Sigmoid colon (tissue), 4 donors: ENCODE data around the gene ANO3.

Experiments used
- EP300 ChIP-seq, 4 donors: sonication (generic); formaldehyde crosslinking; IDR thresholded peaks; one replicate each; pipeline ENCODE4 v1.6.1; 2017; ENCODE audit warnings: antibody characterized with exemption in 4 of 4
- POLR2A ChIP-seq, 2 donors: fragments of 450-650 bp; IDR thresholded peaks; one replicate each; pipeline ENCODE4 v1.6.1; 2016; ENCODE audit warnings: antibody characterized with exemption in 2 of 2, mild to moderate bottlenecking in 2 of 2, moderate library complexity in 2 of 2
- POLR2AphosphoS5 ChIP-seq, 4 donors: sonication (generic); formaldehyde crosslinking; IDR thresholded peaks; one replicate each; pipeline ENCODE4 v1.6.1; 2017; ENCODE audit warnings: antibody characterized with exemption in 4 of 4
- TF ChIP-seq, protein P1 (sequence below), 4 experiments: fragments of 450-650 bp in 3 of 4; fragments of 200-600 bp in 1 of 4; IDR thresholded peaks; one replicate each; pipeline ENCODE4 v1.5.1; 2016 to 2019; ENCODE audit warnings: antibody characterized with exemption in 4 of 4, mild to moderate bottlenecking in 3 of 4, moderate library complexity in 2 of 4

DNA sequence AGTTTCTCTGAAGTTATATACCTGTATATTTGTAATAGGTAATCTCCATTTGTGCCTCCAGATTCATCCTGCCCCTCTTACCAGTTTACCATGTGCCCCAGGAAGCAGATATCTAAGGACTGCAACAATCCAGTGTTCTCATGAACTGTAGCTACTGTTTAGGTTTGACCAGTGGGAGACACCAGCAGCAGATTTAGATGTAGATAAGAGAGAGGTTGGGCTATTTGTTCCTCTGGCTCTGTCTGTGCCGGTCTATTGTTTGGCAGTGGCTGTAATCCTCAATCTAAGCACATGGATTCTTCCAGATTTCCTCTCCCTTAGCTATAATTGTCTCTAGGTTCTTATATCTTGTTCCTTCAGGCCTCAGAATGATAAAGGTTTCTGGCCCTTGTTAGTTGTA, 88.4 kb downstream of the ANO3 start:
- no peak for TF ChIP-seq POLR2AphosphoS5 (IDR thresholded peaks at IDR 0.05)
- TF ChIP-seq, protein P1, sequence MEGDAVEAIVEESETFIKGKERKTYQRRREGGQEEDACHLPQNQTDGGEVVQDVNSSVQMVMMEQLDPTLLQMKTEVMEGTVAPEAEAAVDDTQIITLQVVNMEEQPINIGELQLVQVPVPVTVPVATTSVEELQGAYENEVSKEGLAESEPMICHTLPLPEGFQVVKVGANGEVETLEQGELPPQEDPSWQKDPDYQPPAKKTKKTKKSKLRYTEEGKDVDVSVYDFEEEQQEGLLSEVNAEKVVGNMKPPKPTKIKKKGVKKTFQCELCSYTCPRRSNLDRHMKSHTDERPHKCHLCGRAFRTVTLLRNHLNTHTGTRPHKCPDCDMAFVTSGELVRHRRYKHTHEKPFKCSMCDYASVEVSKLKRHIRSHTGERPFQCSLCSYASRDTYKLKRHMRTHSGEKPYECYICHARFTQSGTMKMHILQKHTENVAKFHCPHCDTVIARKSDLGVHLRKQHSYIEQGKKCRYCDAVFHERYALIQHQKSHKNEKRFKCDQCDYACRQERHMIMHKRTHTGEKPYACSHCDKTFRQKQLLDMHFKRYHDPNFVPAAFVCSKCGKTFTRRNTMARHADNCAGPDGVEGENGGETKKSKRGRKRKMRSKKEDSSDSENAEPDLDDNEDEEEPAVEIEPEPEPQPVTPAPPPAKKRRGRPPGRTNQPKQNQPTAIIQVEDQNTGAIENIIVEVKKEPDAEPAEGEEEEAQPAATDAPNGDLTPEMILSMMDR (IDR thresholded peaks at IDR 0.05), result no peak
- no peak for TF ChIP-seq POLR2A (IDR thresholded peaks at IDR 0.05)
- no peak for TF ChIP-seq EP300 (IDR thresholded peaks at IDR 0.05)
